IPS-11a (cell line): Measurements from ENCODE around the gene FAM25C.
"Not testable (repeated sequence)": the region's sequence is repeated elsewhere in the genome, so short reads cannot be mapped to it uniquely, and the experiment has no call there.

ENCODE experiments used
- H3K4me3 ChIP-seq: one replicate; pipeline ENCODE4 v1.5.1; 2013; ENCODE audit warnings: low read depth, low read length, control low read depth

The FAM25C gene

GRCh38 chr10:47999691-48000090 lies at the start of gene FAM25C:
FAM25C (minus strand) TSS chr10:47999791; CDS start chr10:47999765, 26 bp downstream.
- H3K4me3 ChIP-seq = not testable (repeated sequence)

- not testable (repeated sequence) for H3K4me3 ChIP-seq
Measured at GRCh38 chr10:48044557-48044956, 45.0 kb upstream of the FAM25C start.

- not testable (repeated sequence) for H3K4me3 ChIP-seq
Measured at GRCh38 chr10:48031390-48031789, 31.8 kb upstream of the FAM25C start.

- not testable (repeated sequence) for H3K4me3 ChIP-seq
Measured at GRCh38 chr10:48002306-48002705, 2.7 kb upstream of the FAM25C start.

- not testable (repeated sequence) for H3K4me3 ChIP-seq
Measured at GRCh38 chr10:47994045-47994444, 5.5 kb downstream of the FAM25C start.

GRCh38 chr10:47992560-47992959 lies 7.0 kb downstream of the FAM25C start:
- H3K4me3 ChIP-seq = not testable (repeated sequence)

- not testable (repeated sequence) for H3K4me3 ChIP-seq
Measured at GRCh38 chr10:47991706-47992105, 7.9 kb downstream of the FAM25C start.

- H3K4me3 ChIP-seq = not testable (repeated sequence)
Measured at GRCh38 chr10:47990097-47990496, 9.5 kb downstream of the FAM25C start.

GRCh38 chr10:47989542-47989950 lies 10.0 kb downstream of the FAM25C start:
- not testable (repeated sequence) for H3K4me3 ChIP-seq

GRCh38 chr10:47988718-47989541 lies 10.7 kb downstream of the FAM25C start:
- H3K4me3 ChIP-seq = not testable (repeated sequence)

GRCh38 chr10:47987952-47988351 lies 11.6 kb downstream of the FAM25C start:
- H3K4me3 ChIP-seq = not testable (repeated sequence)

- H3K4me3 ChIP-seq = not testable (repeated sequence)
Measured at GRCh38 chr10:47986413-47987230, 13.0 kb downstream of the FAM25C start.

GRCh38 chr10:47975409-47975808 lies 24.2 kb downstream of the FAM25C start:
- H3K4me3 ChIP-seq = not testable (repeated sequence)

GRCh38 chr10:47973131-47973530 lies 26.5 kb downstream of the FAM25C start:
- not testable (repeated sequence) for H3K4me3 ChIP-seq

GRCh38 chr10:47972077-47972476 lies 27.5 kb downstream of the FAM25C start:
- H3K4me3 ChIP-seq = not testable (repeated sequence)

GRCh38 chr10:47971598-47971997 lies 28.0 kb downstream of the FAM25C start:
- not testable (repeated sequence) for H3K4me3 ChIP-seq

- not testable (repeated sequence) for H3K4me3 ChIP-seq
Measured at GRCh38 chr10:47970047-47970446, 29.5 kb downstream of the FAM25C start.

- H3K4me3 ChIP-seq = not testable (repeated sequence)
Measured at GRCh38 chr10:47968988-47969387, 30.6 kb downstream of the FAM25C start.

- H3K4me3 ChIP-seq = not testable (repeated sequence)
Measured at GRCh38 chr10:47964280-47965063, 35.1 kb downstream of the FAM25C start.

GRCh38 chr10:47962785-47963184 lies 36.8 kb downstream of the FAM25C start:
- not testable (repeated sequence) for H3K4me3 ChIP-seq

- not testable (repeated sequence) for H3K4me3 ChIP-seq
Measured at GRCh38 chr10:47960699-47961098, 38.9 kb downstream of the FAM25C start.
